Bronchial epithelial cell (primary cell): ENCODE results near the gene ST6GALNAC4. TPM values are rescaled to one million over a fixed set of nuclear protein-coding genes. Genes with fewer than 3 reads are reported as not detected.
A peak's percentile ranks its signal among the peaks of the same experiment; 100 is the strongest.

Source experiments
- DNase-seq: peaks from one replicate; pipeline ENCODE4 v3.0.0-alpha.2; 2010; ENCODE audit warnings: low read depth
- FAIRE-seq: peaks from 2 replicates; lab custom pipeline; 2011; peaks lifted over from hg19 to GRCh38; lab: Jason Lieb, UNC
- H3K27me3 ChIP-seq: 2 replicates; pipeline ENCODE4 v1.5.1; 2011; ENCODE audit warnings: low read length; ENCODE audit not compliant: control insufficient read depth, insufficient read depth
- H3K36me3 ChIP-seq: 2 replicates; pipeline ENCODE4 v1.5.1; 2011; ENCODE audit warnings: low read length; ENCODE audit not compliant: control insufficient read depth, insufficient read depth
- H3K4me3 ChIP-seq: 2 replicates; pipeline ENCODE4 v1.5.1; 2011; ENCODE audit warnings: mild to moderate bottlenecking, low read depth, low read length, control low read depth
- CTCF ChIP-seq: IDR thresholded peaks from 2 replicates; pipeline ENCODE4 v1.5.1; 2011; ENCODE audit warnings: mild to moderate bottlenecking, moderate library complexity, low read length, control low read depth, inconsistent platforms; ENCODE audit not compliant: insufficient read depth, severe bottlenecking
- total RNA-seq: library from RNA; depleted of rRNA; stranded (reverse); fragments of >200 nt; gene quantifications from 2 replicates; pipeline ENCODE4 v1.2.1, GENCODE V29; 2014

Gene ST6GALNAC4
- total RNA-seq, 1 donor from 2014 or later: 21.3 TPM

- FAIRE-seq: no peak
- Histone ChIP-seq H3K27me3 (no peaks in the 10 kb centered on the region), H3K4me3 (no peak overlapping the region), H3K36me3 (peaks cover 6% of the 10 kb centered on the region)
- TF ChIP-seq CTCF: no peak
- DNase-seq: no peak
Measured at GRCh38 chr9:127950513-127951289, 33.9 kb upstream of the ST6GALNAC4 start.

GRCh38 chr9:127949827-127950512, 33.1 kb upstream of the ST6GALNAC4 start:
- FAIRE-seq (no peak), DNase-seq (no peak)
- no peak for TF ChIP-seq CTCF
- Histone ChIP-seq H3K27me3 (no peaks in the 10 kb centered on the region), H3K36me3 (peaks cover 10% of the 10 kb centered on the region), H3K4me3 (no peak overlapping the region)

DNA sequence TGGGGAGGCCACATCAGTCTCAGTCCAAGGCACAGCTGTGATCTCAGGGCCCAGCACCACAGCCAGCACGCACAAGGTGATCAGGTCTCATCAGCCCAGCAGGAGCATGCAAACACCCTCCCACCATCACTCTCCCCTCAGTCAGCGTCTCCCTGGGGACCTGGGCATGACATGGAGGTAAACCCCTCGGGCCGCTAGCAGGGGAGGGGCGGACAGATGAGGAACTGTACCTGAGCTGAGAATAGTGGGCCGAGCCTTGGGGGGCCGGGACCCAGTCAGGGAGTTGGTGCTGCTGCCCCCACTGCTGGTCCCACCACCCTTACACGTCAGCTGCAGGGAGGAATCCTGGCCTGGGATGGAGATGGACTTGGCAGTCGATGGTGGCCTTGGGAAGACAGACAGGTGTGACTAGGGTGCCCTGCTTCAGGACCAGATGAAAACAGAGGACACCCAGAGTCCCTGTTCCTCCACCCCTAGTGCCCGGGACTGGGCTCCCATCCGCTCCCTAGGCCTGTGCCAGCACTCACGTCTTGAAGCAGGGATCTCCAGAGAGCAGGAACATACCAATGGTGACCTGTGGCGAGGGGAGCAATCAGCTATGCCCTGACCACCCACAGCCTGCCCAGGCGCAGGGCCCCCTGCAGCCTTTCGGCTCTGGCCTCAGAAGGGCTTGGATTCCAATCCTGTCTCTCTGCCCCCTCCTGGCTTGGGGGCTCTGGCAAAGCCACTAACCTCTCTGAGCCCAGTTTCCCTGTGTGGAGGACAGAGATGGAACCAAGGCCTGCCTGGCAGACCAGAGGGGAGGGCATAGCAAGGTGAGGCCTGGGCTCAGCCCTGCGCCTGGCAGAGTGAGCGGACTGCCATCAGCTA, 31.2 kb upstream of the ST6GALNAC4 start:
- Histone ChIP-seq H3K4me3 (no peak overlapping the region), H3K27me3 (no peaks in the 10 kb centered on the region), H3K36me3 (peaks cover 23% of the 10 kb centered on the region)
- peak; percentile 89 for FAIRE-seq
- no peak for TF ChIP-seq CTCF
- no peak for DNase-seq

DNA sequence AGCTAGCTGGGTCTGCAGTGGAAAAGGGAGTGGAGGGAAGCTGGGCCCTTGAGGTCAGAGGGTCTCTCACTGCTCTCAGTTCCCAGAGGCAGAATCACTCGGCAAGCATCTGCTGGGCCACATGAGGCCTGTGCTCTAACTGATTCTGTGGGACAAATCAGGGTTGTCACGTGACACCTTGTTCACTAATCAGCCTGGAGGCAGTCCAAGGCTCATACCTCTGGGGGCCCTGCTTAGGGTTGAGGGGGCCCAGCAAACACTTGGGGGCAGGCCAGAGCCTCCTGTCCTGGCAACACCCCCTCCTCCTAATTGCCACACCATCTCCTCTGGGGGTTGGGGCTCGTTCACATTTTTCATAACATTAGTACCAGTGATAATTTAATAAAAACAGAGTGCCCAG, 29.9 kb upstream of the ST6GALNAC4 start:
- no peak for DNase-seq
- no peak for TF ChIP-seq CTCF
- no peak for FAIRE-seq
- Histone ChIP-seq H3K36me3 (peaks cover 32% of the 10 kb centered on the region), H3K27me3 (no peaks in the 10 kb centered on the region), H3K4me3 (no peak overlapping the region)

GRCh38 chr9:127945942-127946341, 29.1 kb upstream of the ST6GALNAC4 start:
- no peak for TF ChIP-seq CTCF
- Histone ChIP-seq H3K4me3 (no peak overlapping the region), H3K36me3 (peaks cover 32% of the 10 kb centered on the region), H3K27me3 (no peaks in the 10 kb centered on the region)
- FAIRE-seq (no peak), DNase-seq (no peak)
